ENCODE results near the gene PSME4.
"Not testable (repeated sequence)": the region's sequence is repeated elsewhere in the genome, so short reads cannot be mapped to it uniquely, and the experiment has no call there.

The PSME4 gene

DNA sequence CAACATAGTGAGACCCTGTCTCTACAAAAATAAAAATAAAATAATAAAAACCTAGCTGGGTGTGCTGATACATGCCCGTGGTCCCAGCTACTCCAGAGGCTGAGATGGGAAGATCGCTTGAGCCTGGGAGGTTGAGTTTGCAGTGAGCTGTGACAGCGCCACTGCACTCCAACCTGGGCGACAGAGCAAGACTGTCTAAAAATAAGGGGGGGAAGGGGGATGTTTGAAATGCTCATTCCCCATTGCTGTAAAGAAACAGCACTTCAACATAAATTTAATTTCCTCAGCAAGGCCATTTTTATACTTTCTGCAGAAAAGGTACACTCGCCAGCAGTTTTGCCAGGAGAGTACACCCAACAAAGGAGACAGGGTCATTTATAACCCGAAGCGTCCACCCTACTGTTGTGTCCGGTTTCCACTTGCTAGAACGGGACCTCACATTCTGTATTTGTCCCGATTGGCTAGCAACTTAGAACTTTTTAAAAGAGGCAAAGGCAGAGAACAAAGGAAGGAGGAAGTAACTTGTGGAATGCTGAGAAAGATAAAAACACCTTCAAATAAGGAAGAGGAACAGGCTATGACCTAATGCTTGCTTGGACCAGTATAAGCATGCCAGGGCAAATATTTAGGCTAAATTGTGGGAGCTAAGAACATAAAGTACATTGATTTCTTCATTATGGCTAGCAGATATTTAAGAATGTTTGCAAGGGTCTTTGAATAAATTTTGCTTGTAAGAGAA lies 9.1 kb downstream of the PSME4 start:
- DNase-seq: not testable (repeated sequence)

DNA sequence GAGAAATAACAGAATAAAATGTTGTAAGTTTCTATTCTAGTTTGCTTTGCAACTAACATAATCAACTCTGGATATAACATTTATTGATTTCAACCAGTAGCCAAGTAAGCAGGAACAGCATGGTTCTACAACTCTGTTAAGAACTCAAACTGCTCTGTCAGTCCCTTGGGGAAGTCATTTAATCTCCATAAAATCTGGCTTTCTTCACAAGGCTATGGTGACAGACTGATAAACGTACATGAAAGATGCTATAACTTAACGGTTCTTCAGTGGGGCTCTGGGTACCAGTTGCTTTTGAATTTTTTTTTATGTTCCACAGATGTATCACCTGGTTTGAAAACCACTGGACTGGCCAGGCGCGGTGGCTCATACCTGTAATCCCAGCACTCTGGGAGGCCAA lies 10.3 kb downstream of the PSME4 start:
- DNase-seq: no peak

- no peak for DNase-seq
Measured at GRCh38 chr2:53958443-53958842, 12.3 kb downstream of the PSME4 start.

GRCh38 chr2:53952519-53952918 lies 18.3 kb downstream of the PSME4 start:
- DNase-seq: no peak

DNA sequence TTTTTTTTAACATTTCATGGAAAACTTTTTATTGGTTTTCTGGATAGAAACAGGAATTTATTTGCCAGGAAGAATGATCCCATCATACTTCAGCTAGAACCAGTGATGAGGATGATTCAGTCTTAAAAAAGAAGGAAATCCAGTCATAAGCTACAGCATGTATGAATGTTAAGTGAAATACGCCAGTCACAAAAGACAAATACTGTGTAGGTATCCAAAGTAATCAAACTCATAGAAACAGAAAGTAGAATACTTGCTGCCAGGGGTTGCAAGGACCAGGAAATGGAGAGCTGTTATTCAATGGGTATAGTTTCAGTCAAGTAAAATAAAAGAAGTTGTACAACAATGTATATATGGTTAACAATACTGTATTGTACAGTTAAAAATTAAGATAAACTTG lies 21.3 kb downstream of the PSME4 start:
- no peak for DNase-seq

GRCh38 chr2:53945538-53945937 lies 25.3 kb downstream of the PSME4 start:
- DNase-seq: no peak

DNA sequence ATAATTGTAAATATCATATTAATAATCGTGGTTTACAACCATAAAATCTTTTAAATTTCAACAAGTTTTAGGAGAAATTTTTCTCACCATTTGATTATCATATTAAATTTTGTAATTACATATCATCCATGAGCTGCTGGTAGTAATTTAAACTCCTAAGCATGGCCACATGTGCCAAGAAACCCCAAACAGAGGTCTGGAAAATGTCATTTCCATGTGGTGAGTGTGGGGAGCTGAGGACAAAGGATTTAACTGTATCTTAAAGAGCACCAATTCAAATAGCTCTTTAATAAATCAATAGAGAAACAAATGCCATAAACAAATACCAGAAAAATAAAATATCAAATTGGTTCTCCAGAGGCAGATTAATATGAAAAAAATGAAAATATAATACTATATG lies 26.3 kb downstream of the PSME4 start:
- no peak for DNase-seq

DNA sequence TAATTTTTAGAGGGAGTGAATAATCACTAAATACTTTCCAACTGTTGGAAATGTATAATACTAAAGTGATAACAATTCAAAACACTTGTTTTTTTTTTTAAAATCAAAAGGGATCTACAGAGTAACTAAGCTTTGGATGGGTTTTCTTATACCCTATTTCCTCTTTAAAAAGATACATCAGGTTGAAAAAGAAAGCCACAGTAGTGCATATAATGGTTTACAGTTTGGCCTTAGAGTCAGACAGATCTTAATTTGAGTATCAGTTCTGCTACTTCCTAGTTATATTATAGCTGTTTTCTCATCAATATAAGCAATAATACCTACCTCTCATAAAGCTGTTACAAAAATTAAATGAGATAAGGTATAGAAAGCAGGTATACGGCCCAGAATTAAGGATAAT lies 28.5 kb downstream of the PSME4 start:
- no peak for DNase-seq

GRCh38 chr2:53941749-53942148 lies 29.0 kb downstream of the PSME4 start:
- DNase-seq: no peak

- DNase-seq: no peak
Measured at GRCh38 chr2:53939656-53940055, 31.1 kb downstream of the PSME4 start.

GRCh38 chr2:53938904-53939303 lies 31.9 kb downstream of the PSME4 start:
- no peak for DNase-seq

DNA sequence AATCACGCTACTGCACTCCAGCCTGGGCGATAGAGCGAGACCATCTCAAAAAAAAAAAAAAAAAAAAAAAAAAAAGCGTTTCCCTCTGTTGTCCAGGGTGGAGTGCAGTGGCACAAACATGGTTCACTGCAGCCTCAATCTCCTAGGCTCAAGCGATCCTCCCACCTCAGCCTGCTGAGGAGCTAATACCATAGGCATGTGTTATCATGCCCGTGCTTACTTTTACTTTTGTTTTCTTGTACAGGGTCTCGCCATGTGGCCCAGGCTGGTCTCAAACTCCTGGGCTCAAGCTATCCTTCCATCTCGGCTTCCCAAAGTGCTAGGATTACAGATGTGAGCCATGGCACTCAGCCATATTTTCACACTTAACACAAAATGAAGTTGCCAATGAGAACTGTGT lies 37.5 kb downstream of the PSME4 start:
- no peak for DNase-seq

GRCh38 chr2:53926321-53926720 lies 44.5 kb downstream of the PSME4 start:
- DNase-seq: not testable (repeated sequence)

GRCh38 chr2:53913721-53914120 lies 57.1 kb downstream of the PSME4 start:
- DNase-seq: no peak

GRCh38 chr2:53911434-53912189 lies 59.2 kb downstream of the PSME4 start:
- no peak for DNase-seq

DNA sequence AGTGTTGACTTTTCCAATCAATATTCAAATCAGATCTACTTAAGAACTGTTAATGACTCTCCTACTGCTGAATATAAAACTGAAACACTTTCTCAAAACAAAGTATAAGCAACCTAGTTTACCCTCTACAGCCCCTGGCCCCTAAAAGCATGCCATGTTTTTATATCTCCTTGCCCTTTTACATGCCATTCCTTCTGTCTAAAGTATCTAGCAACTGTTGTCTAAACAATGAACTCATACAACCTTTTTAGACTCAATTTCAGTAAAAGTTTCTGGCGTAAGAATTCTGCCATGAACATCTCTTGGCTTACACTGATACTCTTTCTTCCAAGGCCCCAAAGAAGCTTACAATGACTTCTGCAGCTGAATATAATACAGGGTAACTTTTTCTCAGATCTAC lies 63.2 kb downstream of the PSME4 start:
- no peak for DNase-seq

DNA sequence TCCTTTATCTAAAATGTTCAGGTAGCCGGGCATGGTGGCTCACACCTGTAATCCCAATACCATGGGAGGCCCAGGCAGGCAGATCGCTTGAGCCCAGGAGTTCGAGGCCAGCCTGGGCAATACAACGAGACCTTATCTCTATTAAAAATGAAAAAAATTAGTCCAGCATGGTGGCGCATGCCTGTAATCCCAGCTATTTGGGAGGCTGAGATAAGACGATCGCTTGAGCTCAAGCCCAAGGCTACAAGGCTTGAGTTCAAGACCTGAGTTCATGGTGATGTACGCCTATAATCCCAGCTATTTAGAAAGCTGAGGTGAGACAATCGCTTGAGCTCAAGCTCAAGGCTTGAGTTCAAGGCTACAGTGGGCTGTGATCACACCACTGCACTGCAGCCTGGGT lies 65.4 kb downstream of the PSME4 start:
- DNase-seq: no peak

DNA sequence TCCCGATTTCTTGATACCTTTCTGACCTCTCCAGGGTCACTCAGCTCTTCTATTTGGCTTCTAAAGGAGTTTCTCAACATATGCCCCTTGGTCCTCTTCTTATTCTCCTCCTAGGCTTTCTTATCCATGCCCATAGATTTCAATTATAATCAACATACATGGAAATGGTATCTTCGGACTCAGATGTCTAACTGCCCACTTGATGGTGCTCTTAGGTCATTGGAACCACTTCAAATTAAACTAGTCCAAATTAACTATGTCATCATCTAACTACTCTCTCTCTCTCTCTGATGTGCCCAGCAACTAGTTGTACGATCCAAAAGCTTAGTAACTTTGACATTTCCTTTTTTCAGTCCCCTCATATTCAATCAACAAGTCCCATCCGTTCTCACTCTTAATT lies 67.8 kb downstream of the PSME4 start:
- no peak for DNase-seq

DNA sequence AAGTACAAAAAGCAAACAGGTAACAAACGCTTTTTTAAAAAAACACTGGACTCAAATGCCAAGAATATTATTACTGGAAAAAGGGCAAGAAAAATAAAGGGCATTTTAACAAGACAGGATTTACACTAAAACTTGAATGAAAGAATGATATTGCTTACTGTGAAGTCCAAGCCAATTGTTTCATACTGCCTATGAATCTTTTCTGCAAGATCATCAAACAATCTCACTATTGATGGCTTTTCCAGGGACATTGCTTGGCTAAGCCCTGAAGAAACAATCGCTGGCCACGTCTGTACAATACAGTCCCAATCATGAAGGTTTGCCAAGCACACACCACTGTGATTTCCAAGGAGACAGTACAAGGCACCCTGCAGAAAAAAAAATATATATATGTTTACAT lies 69.6 kb downstream of the PSME4 start:
- DNase-seq: no peak

DNA sequence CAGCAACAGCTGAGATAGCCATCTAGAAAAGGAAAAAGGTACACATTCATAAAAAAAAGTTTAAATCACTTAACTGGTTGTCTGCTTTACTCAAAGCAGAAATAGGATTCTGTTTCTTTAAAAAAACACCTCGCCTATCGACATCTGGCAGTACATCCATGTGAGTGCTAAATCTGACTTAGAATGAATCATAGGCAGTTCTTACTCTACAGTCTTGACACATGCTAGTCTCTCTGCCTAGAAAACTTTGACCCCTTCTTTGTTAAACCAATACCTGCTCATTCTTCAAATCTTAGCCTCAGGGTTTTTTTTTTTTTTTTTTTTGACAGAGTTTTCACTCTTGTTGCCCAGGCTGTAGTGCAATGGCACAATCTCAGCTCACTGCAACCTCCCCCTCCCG lies 73.9 kb downstream of the PSME4 start:
- no peak for DNase-seq

DNA sequence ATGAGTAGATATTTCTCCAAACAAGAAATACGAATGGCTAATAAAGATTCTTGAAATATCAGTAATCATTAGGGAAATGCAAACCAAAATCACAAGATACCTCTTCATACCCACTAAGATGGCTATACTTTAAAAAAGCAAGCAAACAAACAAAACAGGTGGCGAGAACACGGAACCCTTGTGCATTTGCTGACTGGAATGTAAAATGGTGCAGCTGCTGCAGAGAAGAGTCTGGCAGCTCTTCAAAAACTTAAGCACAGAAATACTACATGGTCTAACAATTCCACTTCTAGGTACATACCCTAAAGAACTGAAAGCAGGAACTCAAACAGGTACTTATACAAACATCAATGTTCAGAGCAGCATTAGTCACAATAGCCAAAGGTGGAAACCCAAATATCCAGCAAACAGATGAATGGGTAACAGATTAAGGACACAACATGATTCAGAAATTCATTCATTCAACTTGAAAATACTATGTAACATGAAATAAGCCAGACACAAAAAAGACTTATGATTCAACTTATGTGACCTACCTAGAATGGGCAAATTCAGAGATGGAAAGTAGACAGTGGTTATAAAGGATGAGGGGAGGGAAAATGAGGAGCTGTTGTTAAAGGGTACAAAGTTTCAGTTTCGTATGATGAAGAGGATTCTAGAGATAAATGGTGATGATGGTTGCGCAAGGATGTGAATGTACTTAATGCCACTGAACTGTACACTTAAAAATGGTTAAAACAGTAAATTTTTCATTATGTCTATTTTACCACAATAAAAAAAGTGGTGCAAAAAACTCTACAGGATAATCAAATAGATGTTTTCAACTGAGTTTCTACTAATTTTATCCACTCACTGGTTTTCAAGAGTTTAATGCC lies 84.2 kb downstream of the PSME4 start:
- DNase-seq: no peak

DNA sequence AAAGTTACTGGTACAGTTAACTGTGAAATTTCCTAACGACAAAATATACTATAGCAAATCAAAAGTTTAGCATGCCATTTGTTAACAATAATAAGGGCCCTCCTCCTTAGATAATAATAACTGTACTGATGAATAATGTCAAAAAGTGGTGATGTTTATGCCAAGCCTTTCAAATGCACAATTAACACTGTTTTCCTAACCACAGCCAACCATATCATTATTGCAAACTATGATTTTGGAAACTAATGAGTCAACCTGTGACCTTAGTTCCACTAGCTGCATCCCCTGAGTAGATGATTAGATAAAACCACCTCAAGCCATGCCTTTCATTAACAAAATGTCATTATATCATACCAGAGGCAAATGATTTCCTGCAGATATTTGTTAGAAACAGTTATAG lies 85.9 kb downstream of the PSME4 start:
- no peak for DNase-seq

GRCh38 chr2:53881986-53882385 lies 88.8 kb downstream of the PSME4 start:
- no peak for DNase-seq

GRCh38 chr2:53881360-53881759 lies 89.4 kb downstream of the PSME4 start:
- DNase-seq: no peak

Measured in NCI-H748 treated with DMSO at 0.1 percent for 48 hours (cell line).